GM23248 (cell line): ENCODE measurements around the gene TBX21.

ENCODE experiments used
- EZH2 ChIP-seq: fragments of 200-600 bp; sonication (generic); IDR thresholded peaks from 2 replicates; pipeline ENCODE4 v1.6.1; 2018; ENCODE audit warnings: antibody characterized with exemption, mild to moderate bottlenecking; ENCODE audit not compliant: insufficient read depth, poor library complexity, severe bottlenecking
- EZH2phosphoT487 ChIP-seq: fragments of 200-600 bp; sonication (generic); IDR thresholded peaks from 2 replicates; pipeline ENCODE4 v1.6.1; 2018; ENCODE audit warnings: antibody characterized with exemption, moderate library complexity, mild to moderate bottlenecking, low read depth; ENCODE audit not compliant: insufficient read depth

- TF ChIP-seq EZH2: no peak
- no peak for TF ChIP-seq EZH2phosphoT487
These were observed 2.1 kb downstream of the TBX21 start for GRCh38 chr17:47735139-47735464.
